GM12865 (cell line): ENCODE results near the gene TNS3.

Source experiments
- DNase-seq: peaks from one replicate; pipeline ENCODE4 v3.0.0; 2010; ENCODE audit warnings: low read depth
- H3K4me3 ChIP-seq: 2 replicates; pipeline ENCODE4 v1.5.1; 2011; ENCODE audit warnings: mild to moderate bottlenecking, low read depth, low read length, control low read depth
- TF ChIP-seq, protein P1 (sequence below): IDR thresholded peaks from 2 replicates; pipeline ENCODE4 v1.5.1; 2011; ENCODE audit warnings: low read length, control low read depth, low read depth, inconsistent platforms; ENCODE audit not compliant: insufficient read depth; ENCODE audit errors: missing control alignments

TNS3 gene

DNA sequence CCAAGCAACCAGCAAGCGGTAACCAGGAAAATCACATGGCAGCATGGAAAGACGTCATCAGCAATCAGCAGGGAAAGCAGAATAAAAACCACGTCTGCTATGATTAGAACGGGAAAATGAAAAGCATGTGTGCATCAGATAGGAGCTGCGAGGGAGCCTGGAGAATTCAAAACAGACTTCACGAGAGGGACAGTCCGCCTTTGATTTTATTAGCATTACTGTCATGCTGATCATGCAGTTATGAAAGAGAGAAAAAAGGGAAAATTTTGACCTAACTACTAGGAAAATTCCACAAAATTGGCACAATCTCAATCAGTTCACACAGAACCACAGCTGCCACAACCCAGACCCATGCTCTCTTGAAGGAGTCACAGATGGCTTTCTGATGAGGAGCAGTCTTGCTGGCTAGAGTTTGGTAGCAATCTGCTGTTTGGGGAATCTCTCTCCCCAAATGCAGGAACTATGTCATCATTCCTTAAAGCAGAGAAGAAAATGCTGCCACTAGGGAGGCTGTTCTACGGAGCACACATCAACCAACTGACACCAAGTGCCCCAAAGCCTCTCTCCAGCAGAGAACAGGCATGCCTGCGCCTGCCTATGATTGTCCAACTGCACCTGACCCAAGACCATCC lies 295.9 kb downstream of the TNS3 start:
- DNase-seq, result no peak
- H3K4me3 ChIP-seq, result no peak overlapping the region
- TF ChIP-seq, protein P1, sequence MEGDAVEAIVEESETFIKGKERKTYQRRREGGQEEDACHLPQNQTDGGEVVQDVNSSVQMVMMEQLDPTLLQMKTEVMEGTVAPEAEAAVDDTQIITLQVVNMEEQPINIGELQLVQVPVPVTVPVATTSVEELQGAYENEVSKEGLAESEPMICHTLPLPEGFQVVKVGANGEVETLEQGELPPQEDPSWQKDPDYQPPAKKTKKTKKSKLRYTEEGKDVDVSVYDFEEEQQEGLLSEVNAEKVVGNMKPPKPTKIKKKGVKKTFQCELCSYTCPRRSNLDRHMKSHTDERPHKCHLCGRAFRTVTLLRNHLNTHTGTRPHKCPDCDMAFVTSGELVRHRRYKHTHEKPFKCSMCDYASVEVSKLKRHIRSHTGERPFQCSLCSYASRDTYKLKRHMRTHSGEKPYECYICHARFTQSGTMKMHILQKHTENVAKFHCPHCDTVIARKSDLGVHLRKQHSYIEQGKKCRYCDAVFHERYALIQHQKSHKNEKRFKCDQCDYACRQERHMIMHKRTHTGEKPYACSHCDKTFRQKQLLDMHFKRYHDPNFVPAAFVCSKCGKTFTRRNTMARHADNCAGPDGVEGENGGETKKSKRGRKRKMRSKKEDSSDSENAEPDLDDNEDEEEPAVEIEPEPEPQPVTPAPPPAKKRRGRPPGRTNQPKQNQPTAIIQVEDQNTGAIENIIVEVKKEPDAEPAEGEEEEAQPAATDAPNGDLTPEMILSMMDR, result no peak

DNA sequence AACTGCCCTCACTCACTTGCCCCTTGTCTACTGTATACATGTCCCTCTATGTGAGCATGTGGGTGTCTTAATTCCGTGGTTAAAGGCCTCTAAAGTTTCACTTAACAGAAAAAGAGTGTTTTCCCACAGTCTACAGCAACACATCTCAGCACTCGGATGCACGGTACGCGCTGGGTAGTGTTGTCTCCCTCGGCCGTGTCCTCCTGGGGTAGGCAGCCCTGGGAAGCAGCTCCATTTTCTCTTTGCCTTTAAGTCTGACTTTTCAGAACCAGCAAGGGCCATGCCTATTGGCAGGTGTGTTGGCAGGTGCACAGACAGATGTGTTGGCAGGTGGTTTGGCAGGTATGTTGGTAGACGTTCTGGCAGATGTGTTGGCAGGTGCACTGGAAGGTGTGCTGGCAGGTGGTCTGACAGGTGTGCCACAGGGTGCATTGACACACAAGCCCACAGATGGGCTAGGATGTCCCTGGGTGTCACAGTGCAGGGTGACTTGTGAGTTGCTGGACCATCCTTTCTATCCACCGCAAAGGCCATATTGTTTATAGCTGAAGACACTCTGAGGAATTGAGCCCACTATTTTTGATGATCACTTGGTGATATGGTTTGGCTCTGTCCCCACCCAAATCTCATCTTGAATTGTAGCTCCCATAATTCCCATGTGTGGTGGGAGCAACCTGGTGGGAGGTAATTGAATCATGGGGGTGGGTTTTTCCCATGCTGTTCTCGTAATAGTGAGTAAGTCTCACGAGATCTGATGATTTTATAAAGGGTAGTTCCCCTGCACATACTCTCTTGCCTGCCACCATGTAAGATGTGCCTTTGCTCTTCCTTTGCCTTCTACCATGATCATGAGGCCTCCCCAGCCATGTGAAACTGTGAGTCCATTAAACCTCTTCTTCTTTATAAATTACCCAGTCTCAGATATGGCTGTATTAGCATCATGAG lies 296.9 kb downstream of the TNS3 start:
- no peak for DNase-seq

GRCh38 chr7:47283497-47284131 lies 298.3 kb downstream of the TNS3 start:
- TF ChIP-seq, protein P1, result no peak
- no peak for DNase-seq
- no peak overlapping the region for H3K4me3 ChIP-seq

More for the DNA sequence above, 296.9 kb downstream of the TNS3 start:
- TF ChIP-seq, protein P1, result no peak
- H3K4me3 ChIP-seq, result no peak overlapping the region

- DNase-seq, result no peak
- TF ChIP-seq, protein P1, result no peak
- H3K4me3 ChIP-seq, result no peak overlapping the region
These were observed 299.0 kb downstream of the TNS3 start for GRCh38 chr7:47282790-47283496.

- TF ChIP-seq, protein P1, result no peak
- no peak for DNase-seq
- no peak overlapping the region for H3K4me3 ChIP-seq
These were observed 299.8 kb downstream of the TNS3 start for GRCh38 chr7:47281966-47282643.

- TF ChIP-seq, protein P1, result no peak
- H3K4me3 ChIP-seq, result no peak overlapping the region
- DNase-seq, result no peak
These were observed 300.8 kb downstream of the TNS3 start for GRCh38 chr7:47281161-47281560.
